Hepatic stellate cell (primary cell): Measurements from ENCODE around the gene PRR23E.

Experiments
- DNase-seq: peaks from one replicate; pipeline ENCODE4 v3.0.0; 2011; ENCODE audit warnings: low spot score

Gene PRR23E

DNA sequence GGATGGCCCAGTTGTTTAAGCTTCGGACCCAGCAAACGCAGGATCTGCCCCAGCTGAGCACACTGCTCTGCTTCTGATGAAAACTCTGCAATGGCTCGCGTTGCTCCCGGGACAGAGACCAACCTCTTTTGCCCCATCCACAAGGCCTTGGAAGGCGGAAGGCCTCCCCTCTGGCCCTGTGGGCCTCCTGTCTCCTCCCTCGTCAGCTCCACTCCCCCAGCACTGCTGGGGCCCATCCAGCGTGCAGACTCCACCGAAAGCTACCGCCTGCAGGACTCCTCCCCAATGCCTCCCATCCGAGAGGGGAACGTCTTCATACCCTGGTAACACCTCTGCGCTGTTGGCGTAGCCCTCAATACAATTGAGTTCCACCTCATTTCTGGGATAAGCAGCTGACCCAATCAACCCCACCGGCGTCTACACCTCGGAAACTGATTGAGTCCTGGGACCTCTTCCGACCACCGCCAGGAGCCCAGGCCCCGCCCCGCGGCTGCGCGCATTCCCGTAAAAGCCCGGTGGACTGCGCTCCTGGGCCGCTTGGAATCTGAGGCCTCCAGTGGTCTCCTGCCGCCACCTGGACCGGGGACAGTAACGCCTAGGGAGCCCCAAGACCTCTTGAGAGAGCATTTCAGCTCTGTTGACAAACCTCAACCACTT lies at the start of gene PRR23E:
Gene PRR23E, plus strand, starts transcription at position 556 of the 657 bp plus-strand sequence. CDS start 3,555 bp downstream, outside the sequence.
- no peak for DNase-seq

DNA sequence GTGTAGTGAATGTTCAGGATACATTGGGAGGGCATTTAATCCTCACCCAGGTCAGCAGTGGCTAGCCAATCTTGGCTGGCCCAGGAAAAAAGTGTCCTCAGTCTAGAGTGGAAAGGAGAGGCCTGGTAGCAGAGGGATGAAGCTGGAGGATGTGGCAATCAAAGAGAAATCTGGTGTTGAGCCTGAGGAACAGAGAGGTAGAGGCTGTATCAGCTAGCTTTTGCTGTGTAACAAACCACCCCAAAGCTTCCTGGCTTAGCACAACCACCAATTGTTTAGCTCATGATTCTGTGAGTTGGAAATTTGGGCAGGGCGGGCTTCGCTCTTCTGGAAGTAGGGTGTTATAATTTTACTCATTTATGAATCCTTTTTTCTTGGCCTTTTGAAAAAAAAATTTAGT lies 49.8 kb upstream of the PRR23E start:
- DNase-seq = no peak

DNA sequence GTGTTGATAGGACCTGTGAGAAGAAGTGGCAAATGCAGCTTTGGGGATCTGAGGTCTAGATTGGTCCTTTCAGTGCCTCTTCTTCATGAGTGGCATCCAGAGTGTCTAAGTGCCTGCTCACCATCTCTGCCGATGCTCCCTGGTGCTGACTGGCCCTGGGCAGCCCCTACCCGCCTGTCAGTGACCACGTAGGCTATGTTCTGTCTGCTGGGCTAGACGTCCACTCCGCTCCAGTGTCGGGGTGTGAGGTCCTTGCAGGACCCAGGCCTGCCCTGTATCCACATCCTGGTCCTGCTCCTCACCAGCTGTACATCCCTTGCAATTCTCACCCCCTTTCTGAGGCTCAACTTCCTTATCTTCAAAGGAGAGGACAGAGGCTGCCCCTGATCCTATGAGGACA lies 48.3 kb upstream of the PRR23E start:
- DNase-seq = no peak

GRCh38 chr3:127145266-127145665 lies 47.7 kb upstream of the PRR23E start:
- no peak for DNase-seq

GRCh38 chr3:127147291-127147885 lies 45.5 kb upstream of the PRR23E start:
- no peak for DNase-seq

- no peak for DNase-seq
Observed at GRCh38 chr3:127149621-127150310, 43.2 kb upstream of the PRR23E start.

DNA sequence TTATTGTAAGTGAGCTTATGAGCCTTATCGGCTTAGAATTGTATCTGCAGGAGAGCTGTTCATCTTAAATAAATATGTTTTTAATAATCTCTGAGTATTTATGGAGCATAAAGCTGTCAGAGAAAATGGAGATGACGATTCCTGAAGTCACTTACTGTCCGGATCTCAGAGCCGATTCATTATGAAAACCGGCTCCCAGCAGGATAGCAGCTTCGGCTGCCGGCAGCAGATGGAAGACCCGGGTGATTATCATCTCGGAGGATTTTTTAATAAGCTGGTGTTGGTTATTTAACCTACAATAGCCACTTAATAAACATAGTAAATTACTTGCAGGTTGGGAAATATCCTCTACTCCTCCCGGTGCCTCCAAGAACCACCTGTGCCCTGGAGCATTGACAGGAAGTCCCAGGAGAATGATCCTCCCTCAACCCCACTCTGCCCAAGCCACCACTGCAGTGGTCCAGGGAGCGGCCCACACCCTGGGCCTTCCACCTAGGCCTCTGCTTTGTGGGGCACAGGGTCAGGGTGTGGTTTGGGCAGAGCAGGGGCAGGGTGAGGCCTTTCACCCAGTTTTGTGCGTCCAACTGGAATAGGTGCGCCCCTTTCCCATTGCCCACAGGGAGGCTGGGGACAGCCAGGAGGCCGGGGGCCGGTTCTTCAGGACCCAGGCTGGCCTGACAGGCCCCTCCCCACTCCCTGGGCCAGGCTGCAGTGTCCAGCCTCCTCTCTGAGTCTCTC lies 42.2 kb upstream of the PRR23E start:
- DNase-seq = no peak

- no peak for DNase-seq
Observed at GRCh38 chr3:127151251-127151564, 41.7 kb upstream of the PRR23E start.

DNA sequence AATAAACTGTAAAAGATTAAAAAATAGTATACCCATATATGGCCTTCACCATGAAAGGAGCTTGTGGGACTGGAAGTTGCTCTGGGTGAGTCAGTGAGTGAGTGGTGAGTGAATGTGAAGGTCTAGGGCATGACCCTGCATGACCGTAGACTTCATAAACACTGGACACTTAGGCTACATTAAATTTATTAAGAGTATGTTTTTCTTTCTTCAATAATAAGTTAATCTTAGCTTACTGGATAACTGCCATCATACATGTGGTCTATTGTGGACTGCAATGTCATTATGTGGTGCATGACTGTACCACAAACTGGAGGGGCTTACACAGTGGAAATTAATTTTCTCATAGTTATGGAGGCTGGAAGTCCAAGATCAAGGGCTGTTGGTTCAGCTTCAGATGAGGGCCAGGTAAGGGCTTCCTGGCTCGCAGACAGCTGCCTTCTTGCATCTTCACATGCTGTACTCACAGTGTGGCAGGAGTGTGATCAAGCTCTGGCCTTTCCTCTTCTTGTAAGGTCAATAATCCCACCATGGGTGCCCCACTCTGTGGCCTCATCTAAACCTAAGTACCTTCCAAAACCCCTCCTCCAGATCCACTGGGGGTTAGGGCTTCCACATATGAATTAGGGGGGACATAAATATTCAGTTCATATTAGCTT lies 40.8 kb upstream of the PRR23E start:
- no peak for DNase-seq

- no peak for DNase-seq
Observed at GRCh38 chr3:127152684-127153505, 40.0 kb upstream of the PRR23E start.

- DNase-seq = no peak
Observed at GRCh38 chr3:127153506-127153815, 39.5 kb upstream of the PRR23E start.

DNA sequence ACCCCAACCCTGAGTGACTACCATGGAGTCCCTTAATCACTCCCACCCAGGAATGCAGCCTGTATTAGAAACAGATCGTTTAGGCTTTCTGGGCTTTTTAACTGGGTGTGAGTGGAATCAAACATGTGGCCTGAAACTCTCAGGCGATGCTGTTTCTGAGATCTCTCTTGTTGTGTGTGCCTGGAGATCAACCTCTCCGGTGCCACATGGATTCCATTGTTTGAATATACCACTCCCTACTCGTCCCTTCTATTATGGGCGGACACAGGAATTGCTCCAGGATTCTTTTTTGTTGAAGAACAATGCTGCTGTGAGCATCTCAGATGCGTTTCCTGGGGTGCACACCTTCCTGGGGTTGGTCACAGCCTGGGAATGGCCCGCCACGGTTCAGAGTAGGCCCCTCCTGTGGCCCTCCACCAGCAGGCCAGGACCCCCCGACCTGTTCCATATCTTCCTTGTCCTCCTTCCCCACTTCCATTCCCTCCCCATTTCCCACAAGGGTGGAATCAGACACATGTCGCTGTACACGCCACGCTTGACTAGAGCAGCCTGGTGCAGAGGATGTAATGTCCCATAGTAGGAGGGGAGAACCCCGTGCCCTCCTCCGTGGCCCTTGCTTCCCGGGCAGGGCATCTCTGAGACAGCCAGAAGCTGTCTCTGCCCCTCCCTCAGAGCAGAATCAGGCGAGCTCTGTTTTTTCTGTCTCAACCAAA lies 36.4 kb upstream of the PRR23E start:
- DNase-seq = no peak

DNA sequence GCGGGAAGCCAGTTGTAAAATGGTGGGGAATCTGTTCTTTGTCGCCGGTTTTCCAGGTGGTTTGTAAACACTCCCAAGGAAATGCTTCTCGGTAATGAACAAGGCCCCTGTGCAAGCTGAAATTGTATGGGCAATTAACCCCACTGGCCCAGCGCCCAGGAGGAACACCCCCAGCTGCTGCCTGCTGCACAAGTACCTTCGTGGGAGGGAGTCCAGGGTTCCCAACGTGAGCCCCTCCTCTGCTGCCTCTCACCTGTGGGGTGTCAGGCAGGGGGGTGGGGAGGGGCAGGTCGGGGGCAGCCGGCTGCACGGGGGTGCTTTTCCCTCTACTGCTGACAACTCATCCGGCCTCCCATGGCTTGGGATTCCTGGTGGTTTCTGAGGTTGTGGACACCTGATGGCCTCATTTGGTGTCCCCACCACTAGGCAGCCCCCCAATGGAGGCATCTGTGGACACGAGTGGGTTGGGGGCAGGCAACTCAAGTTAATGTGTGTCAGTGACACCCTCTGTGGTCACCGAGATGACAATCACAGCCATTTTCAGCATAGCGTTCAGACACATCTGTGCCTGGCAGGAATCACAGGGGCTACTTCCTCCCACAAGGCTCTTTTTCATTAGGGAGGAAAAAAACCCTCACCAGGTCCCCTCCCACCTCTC lies 35.6 kb upstream of the PRR23E start:
- no peak for DNase-seq

DNA sequence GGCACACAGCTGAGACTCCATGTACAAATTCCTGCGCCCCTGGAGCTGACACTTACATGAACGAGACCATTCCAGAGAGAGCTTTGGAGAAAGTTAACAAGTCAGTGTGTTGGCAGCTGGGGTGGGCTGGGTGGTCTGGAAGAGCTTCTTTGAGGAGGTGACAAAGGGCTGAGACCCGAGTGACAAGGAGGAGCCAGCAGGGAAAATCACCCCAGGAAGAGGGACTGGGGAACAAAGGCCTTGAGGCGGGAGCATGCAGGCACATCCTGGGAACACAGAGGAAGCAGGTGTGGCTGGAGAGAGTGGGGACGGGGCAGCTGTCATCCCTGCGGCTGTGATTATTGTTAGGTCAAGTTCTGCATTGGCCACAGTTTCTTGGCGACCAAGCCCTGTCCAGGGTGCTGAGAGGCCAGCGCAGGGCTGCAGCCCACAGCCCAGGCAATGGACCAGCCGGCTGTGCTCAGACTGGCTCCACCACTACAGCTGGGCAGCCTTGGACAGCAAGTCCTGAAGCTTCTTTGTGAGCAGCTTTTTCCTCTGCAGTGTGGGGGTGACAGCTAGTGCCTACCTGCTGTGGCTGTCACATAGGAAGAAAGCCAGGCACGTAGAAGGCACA lies 34.2 kb upstream of the PRR23E start:
- DNase-seq = no peak

DNA sequence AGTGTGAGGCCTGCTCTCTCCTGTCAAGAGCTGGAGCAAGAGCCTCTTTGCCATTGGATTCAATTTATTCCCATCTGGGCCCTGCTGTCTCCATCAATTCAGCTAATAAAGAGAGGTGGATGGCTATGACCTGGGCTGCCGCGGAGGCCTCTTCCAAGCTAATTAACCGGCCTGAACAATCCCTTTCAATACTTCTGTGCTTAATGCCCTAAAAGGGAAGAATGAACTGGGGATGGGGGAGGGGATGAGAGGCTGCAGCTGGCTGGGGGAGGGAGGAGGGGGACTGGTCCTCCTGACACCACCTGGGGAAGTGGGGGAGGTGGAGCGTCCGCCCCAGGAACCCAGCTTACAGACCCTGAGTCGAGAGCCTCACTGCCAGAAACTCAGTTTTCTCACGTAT lies 33.4 kb upstream of the PRR23E start:
- no peak for DNase-seq

DNA sequence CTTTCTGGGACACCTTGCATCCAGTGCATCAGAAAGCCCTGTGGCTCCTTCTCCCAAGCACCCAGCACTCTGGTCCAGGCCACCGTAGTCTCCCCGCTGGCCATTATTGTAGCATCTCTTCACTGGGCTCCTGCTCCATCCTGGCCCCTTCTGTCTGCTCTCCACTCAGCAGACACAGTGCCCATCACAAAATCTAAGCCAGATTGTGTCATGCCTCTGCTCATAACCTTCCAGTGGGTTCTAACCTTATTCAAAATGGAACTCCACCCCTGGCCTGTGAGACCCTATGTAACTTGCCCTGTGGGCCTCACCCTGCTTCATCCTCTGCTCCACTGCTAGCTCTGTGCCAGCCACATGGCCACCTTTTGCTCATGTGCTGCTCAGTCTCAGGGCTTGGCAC lies 31.7 kb upstream of the PRR23E start:
- DNase-seq = no peak

GRCh38 chr3:127161973-127162579 lies 30.9 kb upstream of the PRR23E start:
- DNase-seq = no peak

DNA sequence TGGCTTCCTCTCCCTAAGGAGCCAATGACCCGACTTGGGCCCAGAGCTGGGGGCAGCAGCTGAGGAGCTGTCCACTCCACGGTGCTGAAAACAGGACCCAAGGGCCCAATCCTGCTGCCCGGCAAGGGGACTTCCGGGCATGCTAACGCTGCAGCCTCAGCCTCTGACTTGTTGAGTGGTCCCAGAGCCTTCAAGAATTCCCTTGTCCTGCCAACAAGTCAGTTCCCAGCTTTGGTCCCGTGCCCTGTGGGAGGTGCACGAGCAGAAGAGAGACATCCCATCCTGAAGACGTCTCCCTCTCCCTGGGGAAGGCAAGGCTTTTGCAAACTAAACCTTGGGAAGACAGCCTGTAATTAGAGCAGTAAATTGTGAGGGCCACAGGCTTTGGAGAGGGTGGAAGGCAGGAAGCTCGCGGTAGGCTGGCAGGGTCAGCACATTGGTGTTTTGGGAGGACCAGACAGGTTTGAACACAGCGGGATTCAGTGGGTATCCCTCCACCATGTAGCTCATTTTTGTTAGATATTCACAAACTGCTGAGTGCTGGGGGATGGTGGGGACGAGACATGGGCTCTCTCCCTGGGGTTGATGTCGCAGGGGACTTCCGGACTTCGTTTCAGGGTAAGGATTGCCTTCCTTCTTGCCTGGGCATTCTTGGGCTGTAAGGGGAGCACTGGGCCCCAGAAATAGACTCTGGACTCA lies 29.8 kb upstream of the PRR23E start:
- DNase-seq = no peak

GRCh38 chr3:127164615-127165014 lies 28.3 kb upstream of the PRR23E start:
- DNase-seq = no peak
